Effector memory CD4-positive, alpha-beta T cell (primary cell): ENCODE data around the gene CIRBP.
"Not testable (repeated sequence)": the region's sequence is repeated elsewhere in the genome, so short reads cannot be mapped to it uniquely, and the experiment has no call there.

ENCODE experiments used
- DNase-seq, 3 donors: peaks; one replicate each; pipeline ENCODE4 v3.0.0-alpha.2; 2020
- H3K27ac ChIP-seq: 2 replicates; pipeline ENCODE4 v1.7.0; 2013; ENCODE audit warnings: mild to moderate bottlenecking, low read length, moderate library complexity; ENCODE audit not compliant: insufficient read depth, poor library complexity, severe bottlenecking
- H3K27me3 ChIP-seq: replicated peaks from 2 replicates; pipeline ENCODE4 v1.7.0; 2013; ENCODE audit warnings: mild to moderate bottlenecking, low read length; ENCODE audit not compliant: insufficient read depth, control insufficient read depth, poor library complexity, severe bottlenecking
- H3K36me3 ChIP-seq: 2 replicates; pipeline ENCODE4 v1.7.0; 2013; ENCODE audit warnings: mild to moderate bottlenecking, low read length, moderate library complexity; ENCODE audit not compliant: control insufficient read depth, insufficient read depth
- H3K4me1 ChIP-seq: 2 replicates; pipeline ENCODE4 v1.7.0; 2013; ENCODE audit warnings: low read length, mild to moderate bottlenecking; ENCODE audit not compliant: control insufficient read depth, insufficient read depth, poor library complexity, severe bottlenecking
- H3K4me3 ChIP-seq: 2 replicates; pipeline ENCODE4 v1.7.0; 2013; ENCODE audit warnings: low read length, low read depth, mild to moderate bottlenecking; ENCODE audit not compliant: insufficient read depth, poor library complexity, severe bottlenecking
- H3K9me3 ChIP-seq: 2 replicates; pipeline ENCODE4 v1.7.0; 2013; ENCODE audit warnings: mild to moderate bottlenecking, low read length, moderate library complexity; ENCODE audit not compliant: control insufficient read depth

Gene CIRBP

DNA sequence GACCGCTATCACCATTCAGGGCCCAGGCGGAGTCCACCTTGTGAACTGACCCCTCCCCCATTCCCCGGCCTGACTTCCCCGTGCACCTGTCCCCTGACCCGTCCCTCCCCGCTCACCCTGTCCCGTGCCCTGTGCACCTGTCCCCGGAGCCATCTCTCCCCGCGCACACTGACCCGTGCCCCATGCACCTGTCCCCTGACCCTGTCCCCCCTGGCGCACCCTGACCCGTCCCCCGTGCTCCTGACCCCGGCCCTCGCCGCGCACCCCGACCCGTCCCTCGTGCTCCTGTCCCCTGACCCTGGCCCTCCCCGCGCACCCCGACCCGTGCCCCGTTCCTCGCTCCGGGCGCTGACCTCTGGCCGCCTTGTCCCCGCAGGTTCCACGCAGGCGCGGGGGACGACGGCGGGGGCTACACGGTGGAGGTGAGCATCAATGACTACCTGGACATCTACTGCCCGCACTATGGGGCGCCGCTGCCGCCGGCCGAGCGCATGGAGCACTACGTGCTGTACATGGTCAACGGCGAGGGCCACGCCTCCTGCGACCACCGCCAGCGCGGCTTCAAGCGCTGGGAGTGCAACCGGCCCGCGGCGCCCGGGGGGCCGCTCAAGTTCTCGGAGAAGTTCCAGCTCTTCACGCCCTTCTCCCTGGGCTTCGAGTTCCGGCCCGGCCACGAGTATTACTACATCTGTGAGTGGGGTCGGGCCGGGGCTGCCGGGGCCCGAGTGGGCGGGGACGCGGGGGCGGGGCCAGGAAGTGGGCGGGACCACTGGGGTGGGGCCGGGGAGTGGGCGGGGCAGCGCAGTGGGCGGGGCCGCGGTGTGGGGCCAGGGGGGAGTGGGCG lies 26.3 kb downstream of the CIRBP start:
- peaks cover 36% of the 10 kb centered on the region for H3K27me3 ChIP-seq
- no peak overlapping the region for H3K27ac ChIP-seq
- H3K4me1 ChIP-seq = peaks cover 6% of the 10 kb centered on the region
- H3K4me3 ChIP-seq = peak overlapping the region; percentile 29
- H3K9me3 ChIP-seq = no peaks in the 10 kb centered on the region
- no peaks in the 10 kb centered on the region for H3K36me3 ChIP-seq
- peak in 2 of 3 donors; percentile 24 to 27 for DNase-seq

DNA sequence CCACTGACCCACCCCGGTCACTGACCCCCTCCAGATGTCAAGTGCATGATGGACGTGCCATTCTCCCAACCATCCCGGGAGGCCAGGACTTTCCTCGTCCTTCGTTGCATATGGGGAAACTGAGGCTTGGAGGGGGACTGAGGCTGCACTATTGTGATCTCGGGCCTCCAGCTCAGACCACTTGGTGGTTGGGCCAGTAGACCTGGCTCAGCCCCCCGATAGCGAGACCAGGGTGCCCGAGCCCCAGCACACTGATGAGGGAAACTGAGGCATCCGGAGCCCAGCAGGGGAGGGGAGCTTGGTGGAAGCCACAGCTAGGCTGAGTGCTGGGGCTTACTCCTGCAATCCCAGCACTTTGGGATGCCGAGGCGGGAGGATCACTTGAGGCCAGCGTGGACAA lies 26.9 kb downstream of the CIRBP start:
- H3K27me3 ChIP-seq = peaks cover 34% of the 10 kb centered on the region
- DNase-seq = no peak
- no peaks in the 10 kb centered on the region for H3K36me3 ChIP-seq
- no peak overlapping the region for H3K4me3 ChIP-seq
- H3K4me1 ChIP-seq = peaks cover 6% of the 10 kb centered on the region
- H3K27ac ChIP-seq = no peak overlapping the region
- H3K9me3 ChIP-seq = no peaks in the 10 kb centered on the region

DNA sequence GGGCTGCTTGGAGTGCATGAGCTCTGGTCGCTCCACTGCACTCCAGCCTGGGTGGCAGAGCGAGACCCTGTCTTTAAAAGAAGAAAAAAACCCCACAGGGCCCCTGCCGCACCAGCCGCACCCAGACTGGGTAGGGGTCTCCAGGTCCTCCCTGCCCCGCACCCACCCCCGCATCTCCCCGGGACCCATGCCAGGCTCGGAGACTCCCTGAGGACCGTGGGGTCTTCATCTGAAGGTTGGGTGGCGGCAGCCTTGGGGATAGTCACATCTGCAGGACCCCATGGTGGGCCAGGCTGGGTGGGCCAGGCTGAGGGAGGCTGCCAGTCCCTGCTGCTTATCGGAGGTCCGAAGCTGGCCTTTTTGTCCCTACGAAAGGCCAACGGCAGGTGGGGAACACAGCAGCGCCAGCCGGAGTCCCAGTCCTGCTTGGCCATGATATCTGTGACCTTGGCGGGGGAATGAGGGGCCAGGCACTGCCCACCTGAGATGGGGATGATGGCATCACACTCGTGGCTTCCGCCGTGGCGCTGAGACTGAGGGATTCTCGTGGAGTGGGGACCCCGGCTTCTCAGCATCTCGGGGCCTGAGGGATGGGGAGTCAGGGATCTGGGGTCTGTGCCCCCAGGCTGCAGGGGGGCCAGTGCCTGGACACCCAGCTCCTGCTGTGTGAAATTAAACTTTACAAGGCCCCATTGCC lies 27.6 kb downstream of the CIRBP start:
- Histone ChIP-seq H3K36me3 (no peaks in the 10 kb centered on the region), H3K27me3 (peaks cover 28% of the 10 kb centered on the region), H3K27ac (no peak overlapping the region), H3K4me1 (peaks cover 6% of the 10 kb centered on the region), H3K9me3 (no peaks in the 10 kb centered on the region), H3K4me3 (no peak overlapping the region)
- DNase-seq = no peak

DNA sequence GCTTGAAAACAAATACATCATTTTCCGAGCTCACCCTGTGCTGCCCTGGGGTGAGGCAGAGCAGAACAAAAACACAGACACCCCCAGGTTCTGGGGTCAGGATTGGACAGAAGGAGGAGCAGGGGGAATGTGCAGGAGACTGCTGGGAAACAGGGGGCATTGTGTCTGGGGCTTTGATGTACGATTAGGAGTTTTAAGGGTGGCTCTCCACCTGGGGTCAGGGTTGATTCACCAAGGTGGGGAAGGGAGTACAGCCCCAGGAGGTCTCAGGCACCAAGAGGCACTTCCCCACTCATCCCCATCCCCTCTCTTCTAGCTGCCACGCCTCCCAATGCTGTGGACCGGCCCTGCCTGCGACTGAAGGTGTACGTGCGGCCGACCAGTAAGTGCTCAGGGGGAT lies 29.1 kb downstream of the CIRBP start:
- Histone ChIP-seq H3K4me1 (peaks cover 6% of the 10 kb centered on the region), H3K27me3 (peaks cover 18% of the 10 kb centered on the region), H3K9me3 (no peaks in the 10 kb centered on the region), H3K4me3 (no peak overlapping the region), H3K36me3 (no peaks in the 10 kb centered on the region), H3K27ac (no peak overlapping the region)
- DNase-seq = no peak

DNA sequence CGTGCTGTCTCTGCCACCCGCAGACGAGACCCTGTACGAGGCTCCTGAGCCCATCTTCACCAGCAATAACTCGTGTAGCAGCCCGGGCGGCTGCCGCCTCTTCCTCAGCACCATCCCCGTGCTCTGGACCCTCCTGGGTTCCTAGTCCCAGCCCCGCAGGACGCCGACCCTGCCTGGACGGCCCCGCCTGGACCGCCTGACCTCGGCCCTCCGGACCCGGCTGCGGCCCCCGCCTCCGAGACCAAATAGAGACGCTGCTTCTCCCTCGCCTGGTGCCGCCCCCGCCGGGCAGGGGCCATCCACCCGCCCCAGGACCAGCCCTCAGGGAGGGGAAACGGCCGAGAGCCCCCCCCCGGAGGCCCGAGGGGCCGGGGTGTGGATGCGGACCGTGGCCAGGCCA lies 30.7 kb downstream of the CIRBP start:
- Histone ChIP-seq H3K36me3 (no peaks in the 10 kb centered on the region), H3K4me3 (no peak overlapping the region), H3K27me3 (peaks cover 8% of the 10 kb centered on the region), H3K27ac (no peak overlapping the region), H3K4me1 (peaks cover 6% of the 10 kb centered on the region), H3K9me3 (no peaks in the 10 kb centered on the region)
- no peak for DNase-seq

DNA sequence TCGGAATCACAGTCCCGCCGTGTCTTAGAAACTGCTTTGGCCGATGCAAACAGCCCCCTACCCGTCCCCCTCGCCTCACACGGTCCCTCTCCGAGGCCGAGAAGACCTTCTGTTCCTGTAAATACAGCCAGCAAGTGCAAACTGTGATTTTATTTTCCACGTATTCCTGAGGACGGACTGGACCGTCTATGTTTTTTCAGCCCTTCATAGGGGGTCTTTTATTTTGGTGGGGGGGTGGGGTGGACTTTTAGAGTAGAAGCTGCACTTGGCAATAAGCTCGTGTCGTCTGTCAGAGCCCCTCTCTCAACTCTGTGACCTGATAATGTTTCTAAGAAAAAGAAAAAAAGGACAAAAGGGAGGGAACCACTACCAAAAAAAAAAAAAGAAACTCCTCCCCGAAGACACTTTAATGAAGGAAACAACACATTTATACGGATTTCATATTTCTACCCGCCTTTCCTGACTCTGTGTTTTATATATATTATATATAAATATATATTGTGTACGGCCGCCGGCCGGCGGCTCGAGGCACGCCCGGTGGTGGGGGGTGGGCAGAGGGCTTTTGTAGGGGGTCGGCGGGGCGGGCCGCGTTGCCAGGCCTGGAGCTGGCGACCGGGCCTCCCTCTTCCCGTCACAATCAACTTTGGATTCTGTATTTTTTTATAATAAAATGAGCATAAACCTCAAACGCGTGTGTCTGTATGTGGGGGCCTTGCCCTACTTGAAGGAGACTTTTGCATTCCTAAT lies 31.8 kb downstream of the CIRBP start:
- Histone ChIP-seq H3K27ac (no peak overlapping the region), H3K4me1 (no peaks in the 10 kb centered on the region), H3K27me3 (no peaks in the 10 kb centered on the region), H3K9me3 (no peaks in the 10 kb centered on the region), H3K36me3 (no peaks in the 10 kb centered on the region), H3K4me3 (no peak overlapping the region)
- DNase-seq = no peak

DNA sequence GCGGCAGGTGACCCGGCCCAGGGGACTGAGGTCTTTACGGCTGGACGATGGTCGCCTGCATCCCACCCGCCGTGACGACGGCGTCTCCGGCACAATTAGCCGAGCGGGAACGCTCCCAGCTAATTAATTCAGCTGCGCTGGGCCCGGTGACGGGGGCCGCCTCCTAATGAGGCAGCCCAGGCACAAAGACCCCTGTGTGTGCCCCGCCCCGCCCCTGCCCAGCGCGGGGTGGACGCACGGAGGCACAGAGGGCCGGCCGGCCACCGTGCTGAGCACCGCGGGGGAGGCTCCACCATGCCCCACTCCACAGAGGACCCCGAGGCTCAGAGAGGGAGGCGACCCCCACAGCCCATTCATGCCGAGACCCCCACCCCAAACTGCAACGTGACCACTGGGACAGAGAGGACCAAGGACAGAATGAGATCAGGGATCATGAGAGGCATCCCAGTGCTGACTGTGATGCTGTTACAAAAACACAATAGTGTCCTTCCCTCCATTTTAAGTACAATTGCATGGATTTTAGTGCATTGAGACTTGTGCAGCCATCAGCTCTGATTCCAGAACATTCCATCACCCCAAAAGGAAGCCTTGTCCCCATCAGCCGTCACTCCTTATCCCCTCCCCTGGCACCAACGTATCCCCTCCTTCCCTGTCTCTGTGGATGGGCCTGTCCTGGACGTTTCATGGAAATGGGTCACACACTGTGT lies 33.6 kb downstream of the CIRBP start:
- H3K36me3 ChIP-seq = no peaks in the 10 kb centered on the region
- H3K27ac ChIP-seq = no peak overlapping the region
- H3K27me3 ChIP-seq = no peaks in the 10 kb centered on the region
- H3K4me3 ChIP-seq = no peak overlapping the region
- no peaks in the 10 kb centered on the region for H3K4me1 ChIP-seq
- no peak for DNase-seq
- H3K9me3 ChIP-seq = no peaks in the 10 kb centered on the region

DNA sequence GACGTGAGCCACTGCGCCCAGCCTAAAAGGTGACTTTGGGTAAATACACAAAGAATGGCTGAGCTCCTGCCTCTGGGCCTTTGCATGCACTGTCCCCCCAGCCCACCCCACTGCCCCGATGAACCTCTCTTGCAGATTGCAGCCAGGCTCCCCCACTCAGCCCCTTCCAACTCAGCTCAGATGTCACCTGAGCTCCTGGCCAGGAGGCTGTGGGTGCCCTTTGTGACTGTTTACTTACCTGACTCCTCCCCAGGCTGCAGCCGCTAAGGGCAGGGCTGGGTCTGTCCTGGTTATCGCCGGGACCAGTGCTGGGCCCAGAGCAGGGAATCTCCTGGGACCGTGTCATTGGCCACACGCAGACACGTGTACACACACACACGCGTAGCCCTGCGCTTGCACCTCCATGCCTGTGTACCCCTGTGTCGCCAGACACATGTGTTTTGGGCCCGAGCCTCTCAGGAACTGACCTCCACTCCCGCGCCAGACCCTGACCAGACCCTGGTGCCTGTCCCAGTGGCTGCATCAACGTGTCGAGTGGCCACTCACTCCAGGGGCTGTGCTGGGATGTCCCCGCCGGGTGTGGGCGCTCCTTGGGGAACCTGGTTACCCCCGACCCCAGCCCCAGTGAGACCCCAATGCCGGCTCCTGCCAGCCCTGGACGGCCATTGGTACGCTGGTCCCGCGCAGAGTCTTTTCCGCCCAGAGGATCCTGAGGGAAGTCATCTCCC lies 35.2 kb downstream of the CIRBP start:
- no peaks in the 10 kb centered on the region for H3K4me1 ChIP-seq
- DNase-seq = no peak
- no peaks in the 10 kb centered on the region for H3K36me3 ChIP-seq
- no peaks in the 10 kb centered on the region for H3K27me3 ChIP-seq
- H3K27ac ChIP-seq = no peak overlapping the region
- no peak overlapping the region for H3K4me3 ChIP-seq
- H3K9me3 ChIP-seq = no peaks in the 10 kb centered on the region

DNA sequence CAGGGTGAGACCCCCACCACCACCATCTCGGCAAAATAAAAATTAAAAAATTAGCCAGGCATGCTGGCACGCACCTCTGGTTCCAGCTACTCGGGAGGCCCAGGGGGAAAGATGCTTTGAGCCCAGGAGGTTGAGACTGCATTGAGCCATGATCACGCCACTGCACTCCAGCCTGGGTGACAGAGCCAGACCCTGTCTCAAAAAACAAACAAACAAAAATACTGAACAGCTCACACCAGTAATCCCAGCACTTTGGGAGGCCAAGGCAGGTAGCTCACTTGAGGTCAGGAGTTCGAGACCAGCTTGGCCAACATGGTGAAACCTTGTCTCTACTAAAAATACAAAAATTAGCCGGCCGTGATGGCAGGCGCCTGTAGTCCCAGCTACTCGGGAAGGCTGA lies 36.2 kb downstream of the CIRBP start:
- not testable (repeated sequence) for H3K27me3 ChIP-seq, H3K9me3 ChIP-seq

More for the DNA sequence above, 36.2 kb downstream of the CIRBP start:
- not testable (repeated sequence) for H3K4me1 ChIP-seq, H3K36me3 ChIP-seq, H3K4me3 ChIP-seq, H3K27ac ChIP-seq, DNase-seq
